GM10847 (cell line): Measurements from ENCODE around the gene SEZ6.

Source experiments
- POLR2A ChIP-seq: IDR thresholded peaks from 2 replicates; pipeline ENCODE4 v1.6.1; 2011; ENCODE audit not compliant: insufficient read length; ENCODE audit errors: extremely low read depth

Gene SEZ6

DNA sequence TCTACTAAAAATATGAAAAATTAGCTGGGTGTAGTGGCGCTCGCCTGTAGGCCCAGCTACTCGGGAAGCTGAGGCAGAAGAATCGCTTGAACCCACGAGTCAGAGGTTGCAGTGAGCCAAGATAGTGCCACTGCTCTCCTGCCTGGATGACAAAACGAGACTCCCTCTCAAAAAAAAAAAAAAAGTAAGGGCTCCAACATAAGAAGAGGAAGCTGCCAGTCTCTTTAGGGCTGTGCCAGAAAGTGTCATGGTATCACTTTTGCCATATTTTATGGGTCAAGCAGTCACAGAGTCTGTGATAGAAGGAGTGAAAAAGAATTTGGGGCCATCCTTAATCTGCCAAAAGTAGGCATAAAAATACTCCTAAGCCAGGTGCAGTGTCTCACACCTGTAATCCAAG is 35.7 kb upstream of the SEZ6 start:
- TF ChIP-seq POLR2A, result no peak

DNA sequence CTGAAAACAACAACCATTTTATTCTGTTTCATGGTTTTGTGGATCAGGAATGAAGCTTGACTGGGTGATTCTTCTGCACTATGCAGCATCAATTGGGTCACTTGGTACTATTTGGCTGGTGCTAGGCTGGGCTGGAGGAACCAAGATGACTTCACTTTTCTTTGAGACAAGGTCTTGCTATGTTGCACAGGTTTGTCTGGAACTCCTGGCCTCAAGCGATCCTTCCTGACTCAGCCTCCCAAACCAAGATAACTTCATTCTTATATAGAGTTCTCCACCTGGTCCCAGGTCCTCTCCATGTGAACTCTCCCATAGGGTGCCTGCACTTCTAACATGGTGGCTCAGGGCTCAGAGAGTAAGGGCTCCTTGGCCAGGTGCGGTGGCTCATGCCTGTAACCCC is 35.3 kb upstream of the SEZ6 start:
- TF ChIP-seq POLR2A, result no peak

DNA sequence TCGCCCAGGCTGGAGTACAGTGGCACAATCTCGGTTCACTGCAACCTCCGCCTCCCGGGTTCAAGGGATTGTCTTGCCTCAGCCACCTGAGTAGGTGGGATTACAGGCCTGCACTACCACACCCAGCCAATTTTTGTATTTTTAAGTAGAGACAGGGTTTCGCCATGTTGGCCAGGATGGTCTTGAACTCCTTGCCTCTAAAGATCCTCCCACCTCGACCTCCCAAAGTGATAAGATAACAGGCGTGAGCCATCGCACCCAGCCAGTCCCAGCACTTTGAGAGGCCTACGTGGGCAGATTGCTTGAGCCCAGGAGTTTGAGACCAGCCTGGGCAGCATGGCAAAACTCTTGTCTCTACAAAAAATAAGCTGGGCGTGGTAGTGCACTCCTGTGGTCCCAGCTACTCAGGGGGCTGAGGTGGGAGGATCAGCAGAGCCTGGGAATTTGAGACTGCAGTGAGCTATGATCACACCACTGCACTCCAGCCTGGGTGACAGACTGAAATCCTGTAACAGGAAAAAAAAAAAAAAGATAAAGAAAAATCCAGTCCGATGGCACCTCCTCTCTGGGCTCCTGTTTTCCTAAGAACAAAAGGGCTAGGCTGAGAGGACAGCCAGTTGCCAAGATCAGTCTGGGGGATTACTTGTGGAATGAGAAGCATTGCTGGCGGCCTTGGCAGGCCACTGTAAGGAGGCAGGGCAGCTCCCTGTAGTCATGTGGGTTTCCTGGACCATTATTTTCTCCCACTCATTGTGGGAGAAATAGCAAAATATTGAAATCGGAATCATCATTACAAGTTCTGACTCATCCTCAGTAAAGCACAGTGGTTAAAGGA is 34.1 kb upstream of the SEZ6 start:
- TF ChIP-seq POLR2A, result no peak

DNA sequence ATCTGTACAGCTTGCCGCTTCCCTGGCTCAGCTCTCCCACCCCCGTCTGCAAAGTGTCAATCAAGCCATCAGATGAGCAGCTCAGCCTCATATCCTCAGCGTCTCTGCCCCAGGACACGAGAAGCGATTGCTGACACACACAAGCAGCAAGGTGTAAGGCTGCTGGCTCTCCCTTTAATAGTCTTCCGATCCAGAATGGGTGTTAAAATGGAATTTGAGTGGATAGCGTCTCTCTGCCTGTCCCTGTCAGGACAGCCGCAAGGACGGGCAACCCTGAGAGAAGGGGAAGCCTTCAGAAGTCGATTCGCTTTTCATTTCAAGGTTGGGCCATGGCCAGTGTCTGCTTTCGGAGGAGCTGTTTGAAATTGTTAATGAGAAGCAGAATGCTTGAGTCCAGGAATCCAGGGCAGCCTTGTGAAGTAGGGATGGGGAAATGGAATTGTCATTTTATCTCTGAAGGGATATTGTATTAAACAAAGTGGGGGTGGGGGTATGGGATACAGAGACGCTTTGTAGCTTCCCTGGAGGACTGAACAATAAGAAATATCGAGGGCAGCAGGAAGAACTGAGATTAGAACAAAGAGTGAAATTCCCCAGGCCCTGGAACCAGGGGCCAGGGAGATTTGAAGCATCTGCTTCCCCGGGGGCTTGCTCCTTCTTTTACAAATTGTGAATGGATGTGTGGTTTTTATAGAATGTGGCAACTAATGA is 32.4 kb upstream of the SEZ6 start:
- TF ChIP-seq POLR2A, result no peak

DNA sequence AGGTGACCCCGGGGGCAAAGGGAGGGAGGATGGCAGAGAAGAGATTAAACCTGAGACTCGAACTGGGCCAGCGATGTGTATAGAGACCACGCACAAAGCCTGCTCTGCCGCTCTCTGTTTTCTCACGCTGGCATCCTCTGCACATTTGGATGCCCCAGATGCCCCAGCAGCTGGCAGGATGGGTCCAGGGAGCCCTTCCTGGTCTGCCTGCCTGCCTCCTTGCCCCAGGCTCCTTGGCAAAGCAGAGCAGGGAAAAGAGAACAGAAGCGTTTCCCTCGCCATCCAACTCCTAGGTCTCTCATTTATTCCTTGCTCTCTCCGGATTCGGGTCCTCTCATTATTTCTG is 31.9 kb upstream of the SEZ6 start:
- TF ChIP-seq POLR2A, result no peak

DNA sequence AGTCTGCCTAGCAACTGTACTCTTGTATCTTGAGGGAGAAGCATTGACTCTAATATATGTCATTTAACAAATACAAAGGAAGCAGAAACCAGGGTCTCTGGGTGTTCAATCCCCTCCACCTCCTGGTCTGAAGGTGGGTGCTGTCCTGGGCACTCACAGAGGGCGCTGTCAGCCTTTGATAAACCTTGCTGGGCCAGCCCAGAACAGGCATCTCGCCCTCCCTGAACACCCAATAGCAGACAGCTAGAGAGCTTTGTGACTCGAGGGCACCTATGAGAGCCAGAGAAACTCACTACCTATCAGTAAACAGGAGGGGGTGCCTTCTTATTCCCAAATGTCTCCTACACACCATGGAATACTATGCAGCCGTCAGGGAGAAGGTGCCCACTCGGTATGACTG is 30.8 kb upstream of the SEZ6 start:
- no peak for TF ChIP-seq POLR2A

DNA sequence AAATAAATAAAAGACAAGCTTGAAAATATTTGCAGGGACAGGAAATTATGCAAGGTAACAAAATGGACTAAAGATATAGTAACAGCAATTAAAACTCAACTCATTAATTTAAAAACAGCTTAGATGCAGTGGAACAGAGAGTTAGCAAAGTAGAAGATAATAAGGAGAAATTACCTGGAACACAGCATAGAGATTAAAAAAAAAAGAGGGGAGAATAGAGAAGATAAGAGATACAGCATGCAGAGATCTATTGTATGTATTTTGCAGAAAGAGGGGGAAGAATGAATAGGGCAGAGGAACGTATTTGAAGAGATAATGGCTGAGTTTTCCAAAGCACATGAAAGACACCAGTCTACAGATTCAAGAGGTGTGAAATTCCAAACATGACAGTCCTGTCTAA is 28.7 kb upstream of the SEZ6 start:
- TF ChIP-seq POLR2A, result no peak

DNA sequence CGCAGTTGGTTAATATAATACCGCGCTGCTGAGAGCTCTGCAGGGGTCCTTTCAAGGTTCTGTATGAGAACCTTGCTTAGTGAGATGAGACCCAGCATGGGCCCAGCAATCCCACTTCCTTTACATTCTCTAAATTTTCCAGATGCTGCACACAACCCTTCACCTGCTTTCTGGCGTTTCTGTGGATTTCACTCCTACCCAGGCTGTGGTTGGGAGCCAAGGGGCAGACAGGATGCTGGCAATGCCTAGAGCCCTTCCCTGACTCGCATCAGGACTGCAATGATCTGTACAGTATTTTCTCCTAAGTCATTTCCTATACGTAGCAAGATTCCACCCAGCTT is 27.0 kb upstream of the SEZ6 start:
- no peak for TF ChIP-seq POLR2A

DNA sequence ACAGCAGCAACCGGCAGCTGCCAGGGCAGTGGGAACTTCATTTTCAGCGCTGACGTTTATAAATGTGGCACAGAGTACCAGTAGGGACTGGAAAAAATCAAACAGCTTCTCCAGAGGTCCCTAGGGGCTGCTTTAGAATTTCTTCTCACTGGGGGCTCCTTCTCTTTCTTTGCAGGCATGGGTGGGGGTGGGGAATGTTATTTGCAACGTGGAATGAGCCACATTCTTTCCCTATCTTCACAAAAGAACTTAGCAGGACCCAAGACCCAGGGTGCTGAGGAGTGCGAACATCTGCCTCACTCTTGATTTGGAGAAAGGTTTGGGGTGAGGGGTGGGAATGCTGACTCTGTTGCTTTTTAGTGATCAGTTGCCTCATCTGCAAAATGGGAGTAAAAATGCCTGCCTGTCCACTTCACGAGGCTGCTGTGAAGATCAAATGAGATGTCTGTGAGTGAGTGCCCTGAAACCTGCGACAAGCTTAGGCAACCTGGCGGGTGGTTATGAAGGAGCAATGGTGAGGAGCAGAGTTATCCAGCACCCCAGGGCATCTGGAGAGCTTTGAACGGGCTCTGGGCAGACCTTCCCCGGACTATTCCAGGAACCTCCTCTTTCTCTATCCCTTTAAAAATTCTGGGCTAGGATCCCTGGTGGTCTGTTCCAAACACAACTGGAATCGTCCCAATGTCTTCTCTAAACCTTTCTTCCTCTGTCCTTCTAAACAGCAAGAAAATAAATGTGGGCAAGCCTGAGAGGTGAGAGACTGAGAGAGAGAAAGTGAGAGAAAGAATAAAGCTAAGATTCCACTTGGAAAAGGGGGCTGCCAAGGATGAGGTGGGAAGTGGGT is 26.4 kb upstream of the SEZ6 start:
- no peak for TF ChIP-seq POLR2A

DNA sequence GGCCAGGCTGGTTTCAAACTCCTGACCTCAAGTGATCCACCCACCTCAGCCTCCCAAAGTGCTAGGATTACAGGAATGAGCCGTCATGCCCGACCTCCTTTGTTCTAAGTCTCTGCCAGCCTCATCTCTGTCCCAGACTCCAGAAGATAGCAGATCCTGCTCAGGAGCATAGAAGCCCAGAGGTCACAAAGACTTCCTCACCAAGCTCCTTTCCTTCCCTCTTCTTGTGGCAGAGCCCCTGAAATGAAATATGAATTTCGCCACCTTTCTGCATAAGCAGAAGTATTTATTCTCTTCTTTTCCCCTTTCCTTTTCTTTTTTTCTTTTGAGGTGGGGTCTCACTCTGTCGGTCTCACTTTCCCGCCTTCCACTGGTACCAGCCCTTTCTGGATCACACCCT is 25.7 kb upstream of the SEZ6 start:
- no peak for TF ChIP-seq POLR2A

DNA sequence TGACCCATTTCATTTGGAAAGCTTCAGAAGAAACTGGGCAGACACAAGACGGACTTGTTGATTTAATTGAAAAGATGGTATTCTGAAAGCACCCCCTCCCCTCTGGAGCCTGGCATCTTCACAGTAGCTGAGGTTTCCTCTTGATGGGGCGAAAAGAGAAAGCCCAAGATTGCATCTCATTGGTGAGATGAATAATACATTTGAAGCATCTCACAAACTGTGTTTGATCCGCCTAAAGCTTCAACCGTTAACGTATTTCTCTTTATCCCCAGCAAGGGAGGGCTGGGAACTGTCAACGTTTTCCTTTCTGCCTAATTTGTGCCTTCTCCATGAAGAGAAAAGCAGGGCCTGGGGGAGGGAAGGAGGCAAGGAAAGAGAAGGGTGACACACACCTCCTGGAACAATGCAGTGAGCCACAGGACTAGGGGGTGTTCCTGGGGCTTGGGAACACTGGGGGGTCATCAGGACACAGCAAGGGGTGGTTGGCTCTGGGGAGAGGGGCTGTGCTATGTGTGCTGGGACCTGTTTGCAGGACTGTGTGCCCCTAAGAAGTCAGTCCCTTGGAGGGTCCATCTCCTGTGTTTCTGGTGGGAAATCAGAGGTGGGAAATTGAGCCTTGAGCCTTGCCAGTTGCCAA is 18.6 kb upstream of the SEZ6 start:
- TF ChIP-seq POLR2A, result no peak

DNA sequence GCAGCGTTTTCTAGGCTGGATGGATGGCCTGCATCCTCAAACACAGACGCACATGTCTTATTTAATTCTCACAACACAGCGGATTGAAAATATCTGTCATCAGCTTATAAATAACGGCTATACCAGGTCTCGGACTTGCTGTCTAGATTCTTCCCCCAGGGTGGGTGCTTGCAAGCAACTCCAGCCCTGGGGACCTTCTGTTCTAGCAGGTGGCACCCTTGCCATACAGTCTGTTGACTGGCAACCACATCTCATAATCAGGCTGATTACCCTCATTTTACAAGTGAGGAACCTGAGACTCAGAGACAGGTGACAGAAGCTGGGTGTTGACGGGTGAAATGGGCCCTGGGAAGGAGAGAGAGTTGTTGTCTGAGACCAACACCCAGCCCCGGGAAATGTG is 16.2 kb upstream of the SEZ6 start:
- no peak for TF ChIP-seq POLR2A

DNA sequence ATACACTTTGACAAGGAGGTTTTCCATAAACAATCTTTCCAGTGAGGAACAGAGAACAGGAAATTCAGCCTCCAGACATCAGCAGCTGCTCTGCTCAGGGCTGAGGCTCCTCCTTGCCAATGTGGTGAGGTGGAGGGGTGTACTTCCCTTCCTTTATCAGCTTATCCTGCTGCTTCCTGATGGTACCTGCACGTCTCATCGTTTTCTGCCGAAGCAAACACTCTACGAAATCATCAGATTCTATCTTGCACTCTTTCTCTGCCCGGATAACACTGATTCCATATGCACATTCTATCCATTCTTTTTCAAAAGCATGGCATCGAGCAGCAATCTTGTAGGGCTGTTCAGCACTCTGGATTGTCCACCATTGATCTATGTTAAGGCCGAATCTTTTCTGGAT is 15.4 kb upstream of the SEZ6 start:
- no peak for TF ChIP-seq POLR2A

DNA sequence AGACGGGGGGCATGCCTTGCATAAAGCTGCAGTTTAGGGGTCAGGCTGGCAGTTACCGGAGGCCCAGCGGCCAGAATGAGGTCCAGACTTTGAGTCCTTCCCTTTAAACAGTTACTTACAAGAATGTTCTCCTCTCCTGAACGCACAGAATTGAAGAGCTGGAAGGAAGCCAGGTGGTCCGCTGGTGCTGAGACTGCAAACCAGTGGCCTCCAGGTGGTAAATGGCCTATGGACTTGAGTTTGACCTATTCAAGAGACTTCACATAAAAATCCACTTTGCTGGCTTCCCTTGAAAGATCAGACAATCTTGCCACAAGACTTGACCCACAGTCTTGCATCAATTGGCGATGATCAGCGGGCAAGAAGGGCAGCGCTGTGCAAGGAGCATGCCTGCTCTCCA is 14.7 kb upstream of the SEZ6 start:
- no peak for TF ChIP-seq POLR2A

DNA sequence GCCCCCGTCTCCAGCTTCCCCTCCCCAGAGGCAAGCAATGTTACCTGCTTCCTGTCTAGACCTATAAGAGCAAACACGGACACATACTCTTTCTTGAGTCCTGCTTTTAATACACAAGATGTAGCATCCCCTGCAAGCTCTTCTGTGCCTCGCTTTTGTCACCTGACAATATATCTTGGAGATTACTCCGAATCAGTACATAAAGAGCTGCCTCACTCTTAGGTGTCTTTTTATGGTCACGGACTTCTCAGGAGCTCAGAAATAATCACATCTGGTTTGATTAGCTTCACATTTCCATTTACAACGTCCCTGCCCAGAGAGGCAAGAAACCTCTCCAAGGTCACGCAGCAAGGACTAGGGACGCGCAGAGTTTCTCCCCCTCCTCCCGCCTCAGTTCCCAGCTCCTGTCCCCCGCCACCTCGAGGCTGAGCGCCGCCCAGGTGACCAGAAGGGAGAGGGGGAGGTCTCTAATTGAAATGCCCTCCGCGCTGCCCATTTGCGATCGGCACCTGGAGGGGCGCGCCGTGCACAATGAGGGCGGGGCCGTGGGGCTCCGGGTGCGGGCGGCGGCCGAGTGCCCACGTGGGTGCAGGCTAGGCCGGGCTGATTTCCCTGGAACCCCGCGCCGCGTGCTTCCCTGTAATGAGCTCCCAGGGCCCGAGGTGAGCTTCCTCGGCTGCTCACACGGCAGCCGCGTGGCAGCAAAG is 13.8 kb upstream of the SEZ6 start:
- no peak for TF ChIP-seq POLR2A

DNA sequence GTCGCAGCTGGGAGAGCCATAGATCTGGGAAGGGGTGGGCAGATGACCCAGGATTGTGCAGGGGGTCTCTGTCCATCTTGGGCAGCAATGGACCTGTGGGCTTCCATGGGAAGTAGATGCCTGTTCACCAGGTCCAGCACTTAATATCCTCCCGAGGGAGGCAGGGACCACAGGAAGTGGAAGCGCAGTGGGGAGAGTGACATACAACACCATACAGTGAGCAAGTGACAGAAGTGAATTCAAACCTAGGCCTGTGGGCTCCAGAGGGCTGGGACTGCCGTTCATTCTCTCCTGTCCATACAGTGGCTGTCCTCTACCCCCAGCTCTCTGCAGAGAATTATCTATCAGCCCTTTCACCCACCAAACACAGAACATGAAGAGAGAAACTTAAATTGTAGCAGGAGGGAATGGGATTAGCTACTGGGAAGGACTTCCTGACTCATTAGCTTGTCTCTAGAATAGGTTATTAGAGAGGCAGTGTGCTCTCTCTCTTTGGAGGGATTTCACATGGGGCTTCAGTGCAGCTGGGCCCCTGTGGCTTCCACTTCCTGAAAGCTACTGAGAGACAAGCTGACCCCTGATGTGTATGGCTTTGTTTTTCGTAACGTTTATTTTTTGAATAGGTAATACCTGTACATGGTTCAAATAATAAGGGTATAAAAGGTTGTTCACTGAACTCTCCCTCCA is 13.1 kb upstream of the SEZ6 start:
- TF ChIP-seq POLR2A, result no peak
